H9 (cell line): ENCODE data around the gene GSKIP. TPM values are rescaled to one million over a fixed set of nuclear protein-coding genes. Genes with fewer than 3 reads are reported as not detected.

Experiments used
- DNase-seq: peaks from one replicate; pipeline ENCODE4 v3.0.0-alpha.2; 2017
- H2AFZ ChIP-seq: one replicate; pipeline ENCODE4 v1.6.1; 2013; ENCODE audit warnings: mild to moderate bottlenecking, low read length, control low read depth, moderate library complexity
- H2AK5ac ChIP-seq: 2 replicates; pipeline ENCODE4 v1.6.1; 2013; ENCODE audit warnings: low read length, control low read depth, mixed read lengths; ENCODE audit not compliant: insufficient read length
- H2BK120ac ChIP-seq: one replicate; pipeline ENCODE4 v1.6.1; 2013; ENCODE audit warnings: low read depth, mild to moderate bottlenecking, low read length, control low read depth, inconsistent platforms; ENCODE audit not compliant: poor library complexity, severe bottlenecking
- H2BK12ac ChIP-seq: 2 replicates; pipeline ENCODE4 v1.6.1; 2013; ENCODE audit warnings: low read length, control low read depth, mixed read lengths, low read depth; ENCODE audit not compliant: insufficient read length
- H2BK15ac ChIP-seq: 2 replicates; pipeline ENCODE4 v1.6.1; 2013; ENCODE audit warnings: low read depth, low read length, control low read depth
- H2BK20ac ChIP-seq: one replicate; pipeline ENCODE4 v1.6.1; 2013; ENCODE audit warnings: low read depth, mild to moderate bottlenecking, low read length, control low read depth, inconsistent platforms; ENCODE audit not compliant: poor library complexity, severe bottlenecking
- H2BK5ac ChIP-seq: 2 replicates; pipeline ENCODE4 v1.6.1; 2013; ENCODE audit warnings: low read length, control low read depth, mixed read lengths; ENCODE audit not compliant: insufficient read length
- H3K14ac ChIP-seq: 2 replicates; pipeline ENCODE4 v1.6.1; 2013; ENCODE audit warnings: low read length, control low read depth; ENCODE audit not compliant: insufficient read depth
- H3K18ac ChIP-seq: 2 replicates; pipeline ENCODE4 v1.6.1; 2013; ENCODE audit warnings: low read depth, mild to moderate bottlenecking, mixed read lengths, low read length, control low read depth; ENCODE audit not compliant: insufficient read length
- H3K23ac ChIP-seq: 2 replicates; pipeline ENCODE4 v1.6.1; 2013; ENCODE audit warnings: low read length, control low read depth, mixed read lengths, low read depth; ENCODE audit not compliant: insufficient read length
- H3K23me2 ChIP-seq: 2 replicates; pipeline ENCODE4 v1.6.1; 2013; ENCODE audit warnings: low read depth, mild to moderate bottlenecking, mixed read lengths, low read length, control low read depth; ENCODE audit not compliant: insufficient read length, poor library complexity, severe bottlenecking
- H3K27ac ChIP-seq: 2 replicates; pipeline ENCODE4 v1.5.1; 2013; ENCODE audit warnings: low read length, control low read depth, mixed read lengths, low read depth; ENCODE audit not compliant: insufficient read length
- H3K27me3 ChIP-seq: 2 replicates; pipeline ENCODE4 v1.6.1; 2013; ENCODE audit warnings: low read length, control low read depth, inconsistent platforms; ENCODE audit not compliant: insufficient read depth
- H3K4ac ChIP-seq: 2 replicates; pipeline ENCODE4 v1.6.1; 2013; ENCODE audit warnings: low read depth, mild to moderate bottlenecking, control low read depth, inconsistent platforms, low read length, moderate library complexity
- H3K4me1 ChIP-seq: 2 replicates; pipeline ENCODE4 v1.6.1; 2013; ENCODE audit warnings: low read length, control low read depth, inconsistent platforms; ENCODE audit not compliant: insufficient read depth
- H3K4me2 ChIP-seq: 2 replicates; pipeline ENCODE4 v1.6.1; 2013; ENCODE audit warnings: low read length, control low read depth, mixed read lengths; ENCODE audit not compliant: insufficient read length, insufficient read depth
- H3K56ac ChIP-seq: 2 replicates; pipeline ENCODE4 v1.6.1; 2013; ENCODE audit warnings: low read depth, mild to moderate bottlenecking, mixed read lengths, low read length, control low read depth; ENCODE audit not compliant: insufficient read length
- H3K79me1 ChIP-seq: 2 replicates; pipeline ENCODE4 v1.6.1; 2013; ENCODE audit warnings: low read depth, mild to moderate bottlenecking, moderate library complexity, low read length, control low read depth, inconsistent platforms; ENCODE audit not compliant: insufficient read depth, poor library complexity, severe bottlenecking
- H3K79me2 ChIP-seq: 2 replicates; pipeline ENCODE4 v1.6.1; 2013; ENCODE audit warnings: low read length, control low read depth, inconsistent platforms; ENCODE audit not compliant: insufficient read depth
- H3K9ac ChIP-seq: 2 replicates; pipeline ENCODE4 v1.6.1; 2013; ENCODE audit warnings: low read length, control low read depth, mixed read lengths; ENCODE audit not compliant: insufficient read length; ENCODE audit errors: extremely low read depth
- H3K9me3 ChIP-seq: one replicate; pipeline ENCODE4 v1.6.1; 2013; ENCODE audit warnings: low read depth, low read length, inconsistent platforms; ENCODE audit not compliant: control insufficient read depth
- H3T11ph ChIP-seq: one replicate; pipeline ENCODE4 v1.6.1; 2013; ENCODE audit warnings: mild to moderate bottlenecking, low read length, control low read depth, inconsistent platforms
- H4K20me1 ChIP-seq: one replicate; pipeline ENCODE4 v1.6.1; 2013; ENCODE audit not compliant: control insufficient read depth, insufficient read length, insufficient read depth
- H4K5ac ChIP-seq: 2 replicates; pipeline ENCODE4 v1.6.1; 2013; ENCODE audit warnings: low read depth, mild to moderate bottlenecking, mixed read lengths, low read length, control low read depth; ENCODE audit not compliant: insufficient read length
- H4K8ac ChIP-seq: replicated peaks from 2 replicates; pipeline ENCODE4 v1.6.1; 2013; ENCODE audit warnings: low read length, control low read depth, mixed read lengths, low read depth; ENCODE audit not compliant: insufficient read length
- H4K91ac ChIP-seq: 2 replicates; pipeline ENCODE4 v1.6.1; 2013; ENCODE audit warnings: low read depth, mild to moderate bottlenecking, moderate library complexity, mixed read lengths, low read length, control low read depth; ENCODE audit not compliant: insufficient read length
- H3K27ac Mint-ChIP-seq, 3 experiments: 2 replicates in 2 of 3; 3 replicates in 1 of 3; pipeline ENCODE4 v1.8.0; 2020 to 2021; ENCODE audit warnings: mixed read lengths in 3 of 3, mild to moderate bottlenecking in 1 of 3, moderate library complexity in 1 of 3
- H3K27me3 Mint-ChIP-seq: 2 replicates; pipeline ENCODE4 v1.8.0; 2021; ENCODE audit warnings: low read depth, mild to moderate bottlenecking, moderate library complexity, mixed read lengths
- H3K36me3 Mint-ChIP-seq, 3 experiments: 2 replicates in 2 of 3; 3 replicates in 1 of 3; pipeline ENCODE4 v1.8.0; 2020 to 2021; ENCODE audit warnings: low read depth in 3 of 3, mixed read lengths in 3 of 3; ENCODE audit not compliant: insufficient read depth in 1 of 3
- H3K4me1 Mint-ChIP-seq, 2 experiments: 2 replicates each; pipeline ENCODE4 v1.8.0; 2020; ENCODE audit warnings: mixed read lengths in 2 of 2
- H3K4me3 Mint-ChIP-seq, 2 experiments: 2 replicates in 1 of 2; 3 replicates in 1 of 2; pipeline ENCODE4 v1.8.0; 2020 to 2021; ENCODE audit warnings: mild to moderate bottlenecking in 2 of 2, mixed read lengths in 2 of 2, moderate library complexity in 1 of 2
- H3K9me3 Mint-ChIP-seq, 2 experiments: 2 replicates in 1 of 2; 3 replicates in 1 of 2; pipeline ENCODE4 v1.8.0; 2020; ENCODE audit warnings: mild to moderate bottlenecking in 2 of 2, mixed read lengths in 2 of 2, moderate library complexity in 1 of 2
- CTCF ChIP-seq: fragments of 200-600 bp; sonication (generic); conservative IDR thresholded peaks from 3 replicates; pipeline ENCODE4 v1.8.0; 2021; ENCODE audit warnings: antibody characterized with exemption, mild to moderate bottlenecking
- WGBS: extraction: QIAGEN DNeasy Blood & Tissue Kit; methylation state at CpG from one replicate; pipeline ENCODE4 v1.1.7; 2013; ENCODE audit warnings: missing lambda C conversion rate, low lambda C conversion rate, mixed read lengths; ENCODE audit not compliant: insufficient read length; ENCODE audit errors: extremely low coverage; 5-methylcytosine and 5-hydroxymethylcytosine counted together
- total RNA-seq: library from RNA; stranded (reverse); gene quantifications from 2 replicates; pipeline ENCODE4 v1.2.1, GENCODE V29; 2021

Gene GSKIP
- total RNA-seq, 1 experiment from 2014 or later = 28.6 TPM

- Histone ChIP-seq H2BK20ac (no peak overlapping the region), H2BK15ac (no peak overlapping the region), H4K5ac (no peak overlapping the region), H3K23ac (no peak overlapping the region), H3K9ac (no peak overlapping the region), H3T11ph (no peak overlapping the region), H3K4me1 (no peaks in the 10 kb centered on the region), H2BK120ac (no peak overlapping the region), H2BK12ac (no peak overlapping the region), H3K9me3 (no peaks in the 10 kb centered on the region), H3K27ac (no peak overlapping the region), H3K23me2 (no peaks in the 10 kb centered on the region), H3K79me1 (no peaks in the 10 kb centered on the region), H4K91ac (no peak overlapping the region), H3K18ac (no peak overlapping the region), H2AFZ (no peak overlapping the region), H3K4me2 (no peak overlapping the region), H3K14ac (no peak overlapping the region), H3K56ac (no peak overlapping the region), H2AK5ac (no peak overlapping the region), H3K4ac (no peak overlapping the region), H3K27me3 (no peaks in the 10 kb centered on the region), H3K79me2 (no peaks in the 10 kb centered on the region), H4K8ac (no peak overlapping the region), H4K20me1 (no peaks in the 10 kb centered on the region), H2BK5ac (no peak overlapping the region)
- H3K36me3 Mint-ChIP-seq = no peaks in the 10 kb centered on the region
- no peaks in the 10 kb centered on the region for H3K9me3 Mint-ChIP-seq
- no peak overlapping the region; a peak in 1 of 7 replicates for H3K27ac Mint-ChIP-seq
- no peak for TF ChIP-seq CTCF
- peaks cover 0 to 5% of the 10 kb centered on the region in 2 experiments; a peak in 1 of 4 replicates for H3K4me1 Mint-ChIP-seq
- H3K27me3 Mint-ChIP-seq = no peaks in the 10 kb centered on the region
- DNase-seq = no peak
- no peak overlapping the region for H3K4me3 Mint-ChIP-seq
- WGBS = no CpG with 5 or more reads among the region's 1 CpG
These were observed 53.0 kb downstream of the GSKIP start for GRCh38 chr14:96416292-96416691.
